ENCODE results near the gene DOCK8.
"Not testable (repeated sequence)": the region's sequence is repeated elsewhere in the genome, so short reads cannot be mapped to it uniquely, and the experiment has no call there.

Gene DOCK8

GRCh38 chr9:398085-398484 is 183.4 kb downstream of the DOCK8 start:
- no peaks in the 10 kb centered on the region for H3K27me3 ChIP-seq (ENCODE audit: insufficient read depth, low read length)
- H3K9me3 ChIP-seq (ENCODE audit: insufficient read depth, low read depth, low read length) = no peaks in the 10 kb centered on the region
- H3K36me3 ChIP-seq (ENCODE audit: insufficient read depth, low read length) = no peaks in the 10 kb centered on the region
- no peak overlapping the region for H3K9ac ChIP-seq (ENCODE audit: low read depth, low read length)
- no peaks in the 10 kb centered on the region for H3K4me1 ChIP-seq (ENCODE audit: insufficient read depth, low read length)
- H3K27ac ChIP-seq (ENCODE audit: low read depth, low read length) = no peak overlapping the region
- H3K4me3 ChIP-seq (ENCODE audit: low read length) = no peak overlapping the region
- 97% methylated on average over 5 of the region's 5 CpGs for WGBS

GRCh38 chr9:401223-401622 is 186.6 kb downstream of the DOCK8 start:
- no peaks in the 10 kb centered on the region for H3K27me3 ChIP-seq (ENCODE audit: insufficient read depth, low read length)
- H3K4me3 ChIP-seq (ENCODE audit: low read length) = no peak overlapping the region
- H3K36me3 ChIP-seq (ENCODE audit: insufficient read depth, low read length) = no peaks in the 10 kb centered on the region
- H3K4me1 ChIP-seq (ENCODE audit: insufficient read depth, low read length) = peaks cover 12% of the 10 kb centered on the region; the same call in 1 of the 2 replicates
- no peak overlapping the region for H3K9ac ChIP-seq (ENCODE audit: low read depth, low read length)
- no peak overlapping the region for H3K27ac ChIP-seq (ENCODE audit: low read depth, low read length)
- WGBS = 92% methylated on average over 3 of the region's 3 CpGs
- H3K9me3 ChIP-seq (ENCODE audit: insufficient read depth, low read depth, low read length) = no peaks in the 10 kb centered on the region

GRCh38 chr9:404234-404633 is 189.6 kb downstream of the DOCK8 start:
- Histone ChIP-seq H3K9ac (ENCODE audit: low read depth, low read length) (no peak overlapping the region), H3K9me3 (ENCODE audit: insufficient read depth, low read depth, low read length) (no peaks in the 10 kb centered on the region), H3K27me3 (ENCODE audit: insufficient read depth, low read length) (no peaks in the 10 kb centered on the region), H3K4me1 (ENCODE audit: insufficient read depth, low read length) (peaks cover 12% of the 10 kb centered on the region; the same call in 1 of the 2 replicates), H3K36me3 (ENCODE audit: insufficient read depth, low read length) (no peaks in the 10 kb centered on the region), H3K27ac (ENCODE audit: low read depth, low read length) (no peak overlapping the region), H3K4me3 (ENCODE audit: low read length) (no peak overlapping the region)
- 100% methylated on average over 2 of the region's 3 CpGs for WGBS

GRCh38 chr9:405341-405740 is 190.7 kb downstream of the DOCK8 start:
- Histone ChIP-seq H3K27me3 (ENCODE audit: insufficient read depth, low read length) (no peaks in the 10 kb centered on the region), H3K9me3 (ENCODE audit: insufficient read depth, low read depth, low read length) (no peaks in the 10 kb centered on the region), H3K4me3 (ENCODE audit: low read length) (no peak overlapping the region), H3K9ac (ENCODE audit: low read depth, low read length) (no peak overlapping the region), H3K27ac (ENCODE audit: low read depth, low read length) (no peak overlapping the region), H3K36me3 (ENCODE audit: insufficient read depth, low read length) (no peaks in the 10 kb centered on the region), H3K4me1 (ENCODE audit: insufficient read depth, low read length) (peaks cover 12% of the 10 kb centered on the region; the same call in 1 of the 2 replicates)
- WGBS = 79% methylated on average over 1 of the region's 1 CpG

DNA sequence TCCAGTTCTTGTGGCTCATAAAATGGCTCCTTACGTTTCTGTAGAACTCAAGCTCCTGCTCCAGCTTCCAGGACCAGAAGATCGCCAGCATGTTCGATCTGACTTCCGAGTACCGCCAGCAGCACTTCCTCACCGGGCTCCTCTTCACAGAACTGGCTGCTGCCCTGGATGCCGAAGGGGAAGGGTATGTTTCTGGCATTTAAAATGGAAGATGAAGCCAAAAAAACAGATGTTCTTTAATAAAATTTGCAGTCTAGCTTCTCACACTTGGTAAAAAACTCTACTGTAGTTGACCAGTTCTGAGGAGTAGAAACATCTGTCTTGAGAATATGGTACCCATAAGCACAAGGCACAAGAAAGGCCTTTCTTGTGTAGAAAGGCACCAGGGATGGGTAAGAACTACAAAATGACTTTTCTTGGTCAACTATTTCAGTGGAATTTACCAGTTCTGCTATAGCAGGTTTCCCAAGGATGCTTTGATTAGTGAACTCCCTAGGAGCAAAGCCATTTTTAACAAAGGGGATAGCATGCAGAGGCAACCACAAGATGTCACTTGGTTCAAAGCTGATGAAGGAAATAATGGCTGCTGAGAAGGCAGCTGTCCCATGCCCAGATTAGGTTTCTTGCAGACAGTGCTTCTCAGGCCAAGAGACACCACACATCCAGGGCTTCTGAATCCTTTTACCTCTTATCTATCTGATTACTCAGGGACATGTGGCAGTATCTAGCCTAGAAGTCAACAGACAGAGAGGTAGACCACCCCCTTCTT is 192.4 kb downstream of the DOCK8 start:
- no peak overlapping the region for H3K27ac ChIP-seq (ENCODE audit: low read depth, low read length)
- no peaks in the 10 kb centered on the region for H3K36me3 ChIP-seq (ENCODE audit: insufficient read depth, low read length)

GRCh38 chr9:409655-410054 is 195.0 kb downstream of the DOCK8 start:
- 83% methylated on average over 2 of the region's 7 CpGs for WGBS
- not testable (repeated sequence) for H3K27me3 ChIP-seq (ENCODE audit: insufficient read depth, low read length); H3K4me3 ChIP-seq (ENCODE audit: low read length); H3K9ac ChIP-seq (ENCODE audit: low read depth, low read length); H3K27ac ChIP-seq (ENCODE audit: low read depth, low read length); H3K4me1 ChIP-seq (ENCODE audit: insufficient read depth, low read length); H3K36me3 ChIP-seq (ENCODE audit: insufficient read depth, low read length); H3K9me3 ChIP-seq (ENCODE audit: insufficient read depth, low read depth, low read length)

More for the DNA sequence above, 192.4 kb downstream of the DOCK8 start:
- H3K9ac ChIP-seq (ENCODE audit: low read depth, low read length) = no peak overlapping the region
- H3K4me1 ChIP-seq (ENCODE audit: insufficient read depth, low read length) = peaks cover 12% of the 10 kb centered on the region; the same call in 1 of the 2 replicates
- H3K9me3 ChIP-seq (ENCODE audit: insufficient read depth, low read depth, low read length) = no peaks in the 10 kb centered on the region
- 96% methylated on average over 7 of the region's 7 CpGs for WGBS
- no peaks in the 10 kb centered on the region for H3K27me3 ChIP-seq (ENCODE audit: insufficient read depth, low read length)
- no peak overlapping the region for H3K4me3 ChIP-seq (ENCODE audit: low read length)

- H3K9me3 ChIP-seq (ENCODE audit: insufficient read depth, low read depth, low read length) = no peaks in the 10 kb centered on the region
- no peaks in the 10 kb centered on the region for H3K27me3 ChIP-seq (ENCODE audit: insufficient read depth, low read length)
- H3K36me3 ChIP-seq (ENCODE audit: insufficient read depth, low read length) = no peaks in the 10 kb centered on the region
- no peak overlapping the region for H3K27ac ChIP-seq (ENCODE audit: low read depth, low read length)
- WGBS = 93% methylated on average over 5 of the region's 5 CpGs
- no peak overlapping the region for H3K4me3 ChIP-seq (ENCODE audit: low read length)
- H3K4me1 ChIP-seq (ENCODE audit: insufficient read depth, low read length) = no peaks in the 10 kb centered on the region
- no peak overlapping the region for H3K9ac ChIP-seq (ENCODE audit: low read depth, low read length)
These were observed 199.9 kb downstream of the DOCK8 start for GRCh38 chr9:414595-414994.

- H3K27me3 ChIP-seq (ENCODE audit: insufficient read depth, low read length) = no peaks in the 10 kb centered on the region
- no peak overlapping the region for H3K9ac ChIP-seq (ENCODE audit: low read depth, low read length)
- H3K4me3 ChIP-seq (ENCODE audit: low read length) = no peak overlapping the region
- no peaks in the 10 kb centered on the region for H3K36me3 ChIP-seq (ENCODE audit: insufficient read depth, low read length)
- no peaks in the 10 kb centered on the region for H3K9me3 ChIP-seq (ENCODE audit: insufficient read depth, low read depth, low read length)
- no peak overlapping the region for H3K27ac ChIP-seq (ENCODE audit: low read depth, low read length)
- H3K4me1 ChIP-seq (ENCODE audit: insufficient read depth, low read length) = no peaks in the 10 kb centered on the region
- 89% methylated on average over 5 of the region's 5 CpGs for WGBS
These were observed 205.0 kb downstream of the DOCK8 start for GRCh38 chr9:419571-420171.

DNA sequence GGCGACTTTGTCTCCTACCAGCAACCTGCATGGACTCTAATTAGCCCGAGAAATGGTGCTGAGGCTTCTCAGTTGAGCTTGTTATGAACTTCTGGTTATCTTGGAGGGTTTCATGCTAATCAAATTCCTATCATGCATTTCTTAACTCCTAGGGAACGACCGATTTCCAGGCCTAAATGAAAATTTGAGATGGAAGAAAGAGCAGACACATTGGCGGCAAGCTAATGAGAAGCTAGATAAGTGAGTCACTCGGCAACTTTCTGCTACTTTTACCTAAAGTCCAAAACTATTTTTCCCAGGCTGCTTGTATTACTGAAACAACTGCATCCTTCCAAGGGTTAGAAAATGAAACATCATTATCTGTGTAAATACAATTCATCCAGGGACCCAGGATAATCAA is 207.2 kb downstream of the DOCK8 start:
- H3K4me3 ChIP-seq (ENCODE audit: low read length) = no peak overlapping the region
- 92% methylated on average over 6 of the region's 6 CpGs for WGBS
- H3K27ac ChIP-seq (ENCODE audit: low read depth, low read length) = no peak overlapping the region

GRCh38 chr9:426264-426663 is 211.6 kb downstream of the DOCK8 start:
- 89% methylated on average over 6 of the region's 6 CpGs for WGBS
- H3K27me3 ChIP-seq (ENCODE audit: insufficient read depth, low read length) = no peaks in the 10 kb centered on the region
- no peak overlapping the region for H3K4me3 ChIP-seq (ENCODE audit: low read length)
- H3K9me3 ChIP-seq (ENCODE audit: insufficient read depth, low read depth, low read length) = no peaks in the 10 kb centered on the region
- no peak overlapping the region for H3K27ac ChIP-seq (ENCODE audit: low read depth, low read length)
- H3K4me1 ChIP-seq (ENCODE audit: insufficient read depth, low read length) = 0 out of 2 replicates have a peak, but pooled peaks cover 5% of the 10 kb centered on the region
- H3K9ac ChIP-seq (ENCODE audit: low read depth, low read length) = no peak overlapping the region
- H3K36me3 ChIP-seq (ENCODE audit: insufficient read depth, low read length) = no peaks in the 10 kb centered on the region

More for the DNA sequence above, 207.2 kb downstream of the DOCK8 start:
- no peak overlapping the region for H3K9ac ChIP-seq (ENCODE audit: low read depth, low read length)
- H3K27me3 ChIP-seq (ENCODE audit: insufficient read depth, low read length) = no peaks in the 10 kb centered on the region
- no peaks in the 10 kb centered on the region for H3K36me3 ChIP-seq (ENCODE audit: insufficient read depth, low read length)
- 0 out of 2 replicates have a peak, but pooled peaks cover 1% of the 10 kb centered on the region for H3K4me1 ChIP-seq (ENCODE audit: insufficient read depth, low read length)
- H3K9me3 ChIP-seq (ENCODE audit: insufficient read depth, low read depth, low read length) = no peaks in the 10 kb centered on the region

DNA sequence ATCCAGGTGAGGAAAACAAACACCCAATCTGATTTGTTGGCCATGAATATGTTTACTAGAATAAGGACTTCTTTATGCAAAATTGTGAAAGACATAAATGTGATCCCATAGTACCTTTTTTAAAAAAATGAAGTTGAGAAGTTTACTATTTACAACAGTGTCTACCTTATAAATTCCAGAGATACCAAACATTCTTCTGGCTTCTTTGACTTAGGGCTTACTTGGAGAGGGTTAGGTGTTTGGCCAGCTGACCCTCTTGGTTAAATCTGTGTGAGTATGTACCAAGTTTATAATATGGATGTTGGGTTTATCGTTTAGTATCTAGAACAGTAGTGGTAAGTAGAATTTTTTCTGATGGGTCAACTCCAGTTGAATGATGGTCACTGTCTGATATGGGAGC is 212.3 kb downstream of the DOCK8 start:
- H3K27ac ChIP-seq (ENCODE audit: low read depth, low read length) = no peak overlapping the region
- H3K9ac ChIP-seq (ENCODE audit: low read depth, low read length) = no peak overlapping the region
- H3K9me3 ChIP-seq (ENCODE audit: insufficient read depth, low read depth, low read length) = no peaks in the 10 kb centered on the region
- H3K36me3 ChIP-seq (ENCODE audit: insufficient read depth, low read length) = no peaks in the 10 kb centered on the region
- WGBS = 86% methylated on average over 1 of the region's 1 CpG
- H3K4me3 ChIP-seq (ENCODE audit: low read length) = no peak overlapping the region
- H3K4me1 ChIP-seq (ENCODE audit: insufficient read depth, low read length) = 0 out of 2 replicates have a peak, but pooled peaks cover 5% of the 10 kb centered on the region
- H3K27me3 ChIP-seq (ENCODE audit: insufficient read depth, low read length) = no peaks in the 10 kb centered on the region

Measured in HUES64 (cell line).